Measurements from ENCODE around the gene GSTT2B.
A peak's percentile ranks its signal among the peaks of the same experiment; 100 is the strongest.
"Not testable (repeated sequence)": the region's sequence is repeated elsewhere in the genome, so short reads cannot be mapped to it uniquely, and the experiment has no call there.

GSTT2B gene

GRCh38 chr22:23961084-23961771, at the start of gene GSTT2B:
TSS of gene GSTT2B (minus strand) at chr22:23961195. CDS start at chr22:23961131, 64 bp downstream.
- DNase-seq: not testable (repeated sequence)

- DNase-seq: no peak
These were observed 49.0 kb upstream of the GSTT2B start for GRCh38 chr22:24010018-24010391.

- no peak for DNase-seq
These were observed 48.4 kb upstream of the GSTT2B start for GRCh38 chr22:24009227-24010017.

GRCh38 chr22:24008381-24009226, 47.6 kb upstream of the GSTT2B start:
- no peak for DNase-seq

- DNase-seq: no peak
These were observed 47.0 kb upstream of the GSTT2B start for GRCh38 chr22:24008022-24008283.

GRCh38 chr22:24007253-24008021, 46.4 kb upstream of the GSTT2B start:
- no peak for DNase-seq

GRCh38 chr22:24006914-24007214, 45.9 kb upstream of the GSTT2B start:
- no peak for DNase-seq

- DNase-seq: no peak
These were observed 45.4 kb upstream of the GSTT2B start for GRCh38 chr22:24006207-24006913.

GRCh38 chr22:24005201-24005600, 44.2 kb upstream of the GSTT2B start, which contains the start of gene GSTT4:
TSS of gene GSTT4 (minus strand) at chr22:24005453. CDS start at chr22:24005356, 97 bp downstream.
- DNase-seq: peak in 6 of 56 donors; percentile 12 to 33 (median 25)

GRCh38 chr22:24003887-24004286, 42.9 kb upstream of the GSTT2B start:
- DNase-seq: no peak

GRCh38 chr22:24002851-24003250, 41.9 kb upstream of the GSTT2B start:
- no peak for DNase-seq

GRCh38 chr22:24002272-24002671, 41.3 kb upstream of the GSTT2B start:
- DNase-seq: no peak

- DNase-seq: no peak
These were observed 40.3 kb upstream of the GSTT2B start for GRCh38 chr22:24001314-24001713.

GRCh38 chr22:23999779-24000178, 38.8 kb upstream of the GSTT2B start:
- not testable (repeated sequence) for DNase-seq

GRCh38 chr22:23997092-23997491, 36.1 kb upstream of the GSTT2B start:
- DNase-seq: no peak

- DNase-seq: not testable (repeated sequence)
These were observed 32.7 kb upstream of the GSTT2B start for GRCh38 chr22:23993581-23994177.

- DNase-seq: not testable (repeated sequence)
These were observed 32.1 kb upstream of the GSTT2B start for GRCh38 chr22:23993080-23993479.

GRCh38 chr22:23989583-23990244, 28.7 kb upstream of the GSTT2B start:
- not testable (repeated sequence) for DNase-seq

GRCh38 chr22:23986538-23987178, 25.7 kb upstream of the GSTT2B start:
- DNase-seq: not testable (repeated sequence)
